AG10803 (cell line): ENCODE results near the gene AHCY.
A peak's percentile ranks its signal among the peaks of the same experiment; 100 is the strongest.
"Not testable (repeated sequence)": the region's sequence is repeated elsewhere in the genome, so short reads cannot be mapped to it uniquely, and the experiment has no call there.

Experiments used
- DNase-seq: peaks from one replicate; pipeline ENCODE4 v3.0.0; 2010; ENCODE audit warnings: low read depth
- H3K4me3 ChIP-seq: 2 replicates; pipeline ENCODE4 v1.5.1; 2011; ENCODE audit warnings: mild to moderate bottlenecking, low read length, control low read depth
- TF ChIP-seq, protein P1 (sequence below): conservative IDR thresholded peaks from 2 replicates; pipeline ENCODE4 v1.5.1; 2011; ENCODE audit warnings: mild to moderate bottlenecking, low read length, control low read depth, inconsistent platforms

Gene AHCY

GRCh38 chr20:34268851-34269636 lies 34.1 kb downstream of the AHCY start:
- DNase-seq, result no peak
- TF ChIP-seq, protein P1, sequence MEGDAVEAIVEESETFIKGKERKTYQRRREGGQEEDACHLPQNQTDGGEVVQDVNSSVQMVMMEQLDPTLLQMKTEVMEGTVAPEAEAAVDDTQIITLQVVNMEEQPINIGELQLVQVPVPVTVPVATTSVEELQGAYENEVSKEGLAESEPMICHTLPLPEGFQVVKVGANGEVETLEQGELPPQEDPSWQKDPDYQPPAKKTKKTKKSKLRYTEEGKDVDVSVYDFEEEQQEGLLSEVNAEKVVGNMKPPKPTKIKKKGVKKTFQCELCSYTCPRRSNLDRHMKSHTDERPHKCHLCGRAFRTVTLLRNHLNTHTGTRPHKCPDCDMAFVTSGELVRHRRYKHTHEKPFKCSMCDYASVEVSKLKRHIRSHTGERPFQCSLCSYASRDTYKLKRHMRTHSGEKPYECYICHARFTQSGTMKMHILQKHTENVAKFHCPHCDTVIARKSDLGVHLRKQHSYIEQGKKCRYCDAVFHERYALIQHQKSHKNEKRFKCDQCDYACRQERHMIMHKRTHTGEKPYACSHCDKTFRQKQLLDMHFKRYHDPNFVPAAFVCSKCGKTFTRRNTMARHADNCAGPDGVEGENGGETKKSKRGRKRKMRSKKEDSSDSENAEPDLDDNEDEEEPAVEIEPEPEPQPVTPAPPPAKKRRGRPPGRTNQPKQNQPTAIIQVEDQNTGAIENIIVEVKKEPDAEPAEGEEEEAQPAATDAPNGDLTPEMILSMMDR, result no peak
- H3K4me3 ChIP-seq, result peak overlapping the region; percentile 33

DNA sequence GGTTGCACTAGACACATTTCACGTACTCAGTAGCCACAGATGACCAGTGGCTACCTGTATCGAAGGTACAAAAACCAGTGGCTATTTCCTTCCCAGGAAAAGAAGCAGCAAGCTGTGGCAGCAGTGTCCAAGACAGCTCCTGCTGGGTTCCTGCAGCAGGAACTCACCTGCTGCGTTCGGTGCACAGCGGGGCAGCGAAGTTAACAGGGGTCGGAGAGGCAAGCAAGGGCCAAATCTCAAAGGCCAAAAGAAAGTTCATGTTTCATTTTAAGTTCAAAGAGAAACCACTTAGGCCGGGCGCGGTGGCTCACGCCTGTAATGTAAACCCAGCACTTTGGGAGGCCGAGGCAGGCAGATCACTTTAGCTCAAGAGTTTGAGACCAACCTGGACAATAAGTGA lies 35.0 kb downstream of the AHCY start:
- TF ChIP-seq, protein P1, result no peak
- no peak for DNase-seq

DNA sequence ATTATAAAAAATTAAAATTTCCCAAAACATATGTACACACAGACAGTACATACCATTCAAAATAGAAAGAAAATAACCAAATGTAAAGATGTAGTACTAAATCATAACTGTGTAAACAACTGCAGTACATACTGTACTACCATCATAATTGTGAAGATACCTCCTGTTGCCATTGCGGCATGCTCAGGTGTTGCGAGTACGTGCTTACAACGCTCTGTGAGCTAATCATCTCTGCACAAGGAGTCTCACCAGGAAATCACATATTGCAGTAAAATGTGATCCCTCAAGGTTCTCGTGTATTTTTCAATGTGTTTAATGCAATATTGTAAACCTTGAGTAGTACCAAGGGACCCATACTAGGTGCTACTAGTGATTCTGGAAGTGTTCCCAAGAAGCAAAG lies 39.0 kb downstream of the AHCY start:
- TF ChIP-seq, protein P1, result no peak
- no peak overlapping the region for H3K4me3 ChIP-seq
- DNase-seq, result no peak

More for the DNA sequence above, 35.0 kb downstream of the AHCY start:
- no peak overlapping the region for H3K4me3 ChIP-seq

DNA sequence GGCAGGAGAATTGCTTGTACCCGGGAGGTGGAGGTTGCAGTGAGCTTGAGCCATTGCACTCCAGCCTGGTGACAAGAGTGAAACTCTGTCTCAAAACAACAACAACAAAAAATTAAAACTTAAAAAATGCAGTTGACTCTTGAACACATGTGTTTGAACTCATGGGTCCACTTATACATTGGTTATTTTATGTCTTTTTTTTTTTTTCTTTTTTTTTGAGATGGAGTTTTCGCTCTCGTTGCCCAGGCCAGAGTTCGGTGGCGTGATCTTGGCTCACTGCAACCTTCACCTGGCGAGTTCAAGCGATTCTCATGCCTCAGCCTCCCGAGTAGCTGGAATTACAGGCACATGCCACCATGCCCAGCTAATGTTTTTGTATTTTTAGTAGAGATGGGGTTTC lies 39.7 kb downstream of the AHCY start:
- DNase-seq, H3K4me3 ChIP-seq: not testable (repeated sequence)

DNA sequence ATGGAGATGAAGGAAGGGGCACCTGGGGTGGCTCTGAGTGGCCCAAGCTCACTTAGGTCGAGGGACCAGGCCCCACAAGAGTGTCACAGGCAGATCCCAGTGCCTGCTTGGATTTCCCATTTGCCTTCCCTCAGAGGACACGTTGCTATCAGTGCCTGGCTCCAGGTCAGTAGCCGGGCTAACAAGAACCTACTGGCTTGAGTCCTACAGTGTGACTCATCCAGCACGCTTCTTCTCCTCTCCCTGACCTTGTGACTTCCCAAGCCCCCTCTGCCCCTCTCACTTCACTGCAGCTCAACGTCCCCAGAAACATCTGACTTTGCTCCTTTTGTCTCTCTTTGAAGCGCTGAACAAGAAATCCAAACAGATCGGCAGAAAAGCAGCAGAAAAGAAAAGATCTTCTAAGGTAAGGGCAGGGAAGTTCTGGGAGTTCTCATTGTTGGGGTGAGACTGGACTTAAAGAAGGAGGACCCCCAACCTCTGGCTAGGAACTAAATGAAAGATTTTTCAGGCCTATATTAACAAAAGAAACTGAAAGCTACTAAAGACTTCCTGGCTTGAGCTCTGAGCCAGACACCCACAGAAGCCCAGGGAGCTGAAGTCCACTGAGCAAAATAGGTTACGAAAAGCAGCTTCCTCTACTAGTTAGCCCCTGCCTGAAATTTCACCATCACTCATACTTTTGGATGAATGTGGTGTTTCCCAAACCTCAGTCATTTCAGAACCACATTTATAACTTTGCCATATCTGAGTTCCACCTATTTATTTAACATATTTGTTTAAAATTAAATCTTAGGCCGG lies 40.5 kb downstream of the AHCY start:
- no peak overlapping the region for H3K4me3 ChIP-seq
- peak; percentile 64 for DNase-seq
- TF ChIP-seq, protein P1, result no peak

GRCh38 chr20:34260208-34260942 lies 42.8 kb downstream of the AHCY start:
- no peak overlapping the region for H3K4me3 ChIP-seq
- TF ChIP-seq, protein P1, result no peak
- peak; percentile 55 for DNase-seq

- DNase-seq, result no peak
- TF ChIP-seq, protein P1, result no peak
- H3K4me3 ChIP-seq, result no peak overlapping the region
These were observed 46.5 kb downstream of the AHCY start for GRCh38 chr20:34256629-34257124.
